ENCODE measurements around the gene RALGAPB. TPM values are rescaled to one million over a fixed set of nuclear protein-coding genes. Genes with fewer than 3 reads are reported as not detected.

RALGAPB gene
- total and polyA plus RNA-seq, 2 of the 13 experiments (the other 11 are each of a cell fraction or from before 2014, with no cell fraction given): 17.6 to 30.6 TPM

- peak; percentile 77 for TF ChIP-seq TGIF2 (CRISPR knock-in tag; IDR thresholded peaks at IDR 0.05)
- TF ChIP-seq TEF (CRISPR knock-in tag; IDR thresholded peaks at IDR 0.05): no peak; the same call in none of the 2 replicates
- peak; percentile 38 for TF ChIP-seq PRPF4 (IDR thresholded peaks at IDR 0.05; ENCODE audit: low read depth, low read length, poor library complexity, severe bottlenecking)
- TF ChIP-seq, protein P1, sequence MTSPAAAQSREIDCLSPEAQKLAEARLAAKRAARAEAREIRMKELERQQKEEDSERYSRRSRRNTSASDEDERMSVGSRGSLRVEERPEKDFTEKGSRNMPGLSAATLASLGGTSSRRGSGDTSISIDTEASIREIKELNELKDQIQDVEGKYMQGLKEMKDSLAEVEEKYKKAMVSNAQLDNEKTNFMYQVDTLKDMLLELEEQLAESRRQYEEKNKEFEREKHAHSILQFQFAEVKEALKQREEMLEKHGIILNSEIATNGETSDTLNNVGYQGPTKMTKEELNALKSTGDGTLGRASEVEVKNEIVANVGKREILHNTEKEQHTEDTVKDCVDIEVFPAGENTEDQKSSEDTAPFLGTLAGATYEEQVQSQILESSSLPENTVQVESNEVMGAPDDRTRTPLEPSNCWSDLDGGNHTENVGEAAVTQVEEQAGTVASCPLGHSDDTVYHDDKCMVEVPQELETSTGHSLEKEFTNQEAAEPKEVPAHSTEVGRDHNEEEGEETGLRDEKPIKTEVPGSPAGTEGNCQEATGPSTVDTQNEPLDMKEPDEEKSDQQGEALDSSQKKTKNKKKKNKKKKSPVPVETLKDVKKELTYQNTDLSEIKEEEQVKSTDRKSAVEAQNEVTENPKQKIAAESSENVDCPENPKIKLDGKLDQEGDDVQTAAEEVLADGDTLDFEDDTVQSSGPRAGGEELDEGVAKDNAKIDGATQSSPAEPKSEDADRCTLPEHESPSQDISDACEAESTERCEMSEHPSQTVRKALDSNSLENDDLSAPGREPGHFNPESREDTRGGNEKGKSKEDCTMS (CRISPR knock-in tag; conservative IDR thresholded peaks at IDR 0.05): no peak
- TF ChIP-seq SP1 (IDR thresholded peaks at IDR 0.05): no peak
- TF ChIP-seq SP1 (CRISPR knock-in tag; IDR thresholded peaks at IDR 0.05): peak; percentile 35; the same call in 1 of the 2 replicates
- TF ChIP-seq SIX1 (CRISPR knock-in tag; IDR thresholded peaks at IDR 0.05; ENCODE audit: borderline replicate concordance): peak; percentile 73; the same call in 1 of the 2 replicates
- peak; percentile 91 for TF ChIP-seq FOXK1 (CRISPR knock-in tag; IDR thresholded peaks at IDR 0.05; ENCODE audit: borderline replicate concordance, low read depth)
- TF ChIP-seq SUZ12 (IDR thresholded peaks at IDR 0.05; ENCODE audit: low read depth, low read length): no peak
- no peak for TF ChIP-seq SNAPC2 (CRISPR knock-in tag; IDR thresholded peaks at IDR 0.05)
- no peak for TF ChIP-seq ZNF10 (CRISPR knock-in tag; IDR thresholded peaks at IDR 0.05; ENCODE audit: borderline replicate concordance, low read depth)
- no peak for TF ChIP-seq ZNF329 (CRISPR knock-in tag; IDR thresholded peaks at IDR 0.05; ENCODE audit: low read depth)
- TF ChIP-seq ZNF704 (CRISPR knock-in tag; IDR thresholded peaks at IDR 0.05; ENCODE audit: borderline replicate concordance): no peak
- no peak for TF ChIP-seq ZNF207 (IDR thresholded peaks at IDR 0.05; ENCODE audit: borderline replicate concordance)
- peak; percentile 97 for TF ChIP-seq FOXO1 (CRISPR knock-in tag; IDR thresholded peaks at IDR 0.05)
- peak; percentile 92 for TF ChIP-seq ZSCAN29 (CRISPR knock-in tag; conservative IDR thresholded peaks at IDR 0.05)
- TF ChIP-seq HMG20B (CRISPR knock-in tag; conservative IDR thresholded peaks at IDR 0.05): peak; percentile 98
- TF ChIP-seq ZBTB25 (CRISPR knock-in tag; IDR thresholded peaks at IDR 0.05): peak; percentile 81; the same call in 1 of the 2 replicates
- peak; percentile 99 for TF ChIP-seq TEAD3 (CRISPR knock-in tag; optimal IDR thresholded peaks at IDR 0.05; ENCODE audit: borderline replicate concordance)
- TF ChIP-seq ZNF292 (CRISPR knock-in tag; IDR thresholded peaks at IDR 0.05; ENCODE audit: borderline replicate concordance, low read depth): peak; percentile 78; the same call in 1 of the 2 replicates
- peak; percentile 71 for TF ChIP-seq SSRP1 (CRISPR knock-in tag; IDR thresholded peaks at IDR 0.05)
- no peak for TF ChIP-seq WIZ (CRISPR knock-in tag; IDR thresholded peaks at IDR 0.05)
- TF ChIP-seq MTERF4 (CRISPR knock-in tag; IDR thresholded peaks at IDR 0.05): no peak
- TF ChIP-seq, protein P2, sequence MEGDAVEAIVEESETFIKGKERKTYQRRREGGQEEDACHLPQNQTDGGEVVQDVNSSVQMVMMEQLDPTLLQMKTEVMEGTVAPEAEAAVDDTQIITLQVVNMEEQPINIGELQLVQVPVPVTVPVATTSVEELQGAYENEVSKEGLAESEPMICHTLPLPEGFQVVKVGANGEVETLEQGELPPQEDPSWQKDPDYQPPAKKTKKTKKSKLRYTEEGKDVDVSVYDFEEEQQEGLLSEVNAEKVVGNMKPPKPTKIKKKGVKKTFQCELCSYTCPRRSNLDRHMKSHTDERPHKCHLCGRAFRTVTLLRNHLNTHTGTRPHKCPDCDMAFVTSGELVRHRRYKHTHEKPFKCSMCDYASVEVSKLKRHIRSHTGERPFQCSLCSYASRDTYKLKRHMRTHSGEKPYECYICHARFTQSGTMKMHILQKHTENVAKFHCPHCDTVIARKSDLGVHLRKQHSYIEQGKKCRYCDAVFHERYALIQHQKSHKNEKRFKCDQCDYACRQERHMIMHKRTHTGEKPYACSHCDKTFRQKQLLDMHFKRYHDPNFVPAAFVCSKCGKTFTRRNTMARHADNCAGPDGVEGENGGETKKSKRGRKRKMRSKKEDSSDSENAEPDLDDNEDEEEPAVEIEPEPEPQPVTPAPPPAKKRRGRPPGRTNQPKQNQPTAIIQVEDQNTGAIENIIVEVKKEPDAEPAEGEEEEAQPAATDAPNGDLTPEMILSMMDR (CRISPR knock-in tag; IDR thresholded peaks at IDR 0.05): peak; percentile 27
Measured at GRCh38 chr20:38604873-38605303, 132.2 kb downstream of the RALGAPB start (continued).
